ES-I3 (cell line): ENCODE results near the gene CASKIN2.

ENCODE experiments used
- H3K36me3 ChIP-seq: 2 replicates; pipeline ENCODE4 v1.6.1; 2013; ENCODE audit warnings: mild to moderate bottlenecking, low read length, control low read depth, moderate library complexity; ENCODE audit not compliant: insufficient read depth
- H3K4me1 ChIP-seq: 2 replicates; pipeline ENCODE4 v1.6.1; 2013; ENCODE audit warnings: mild to moderate bottlenecking, control low read depth, low read length; ENCODE audit not compliant: insufficient read depth
- H3K9ac ChIP-seq: 2 replicates; pipeline ENCODE4 v1.6.1; 2013; ENCODE audit warnings: low read depth, mild to moderate bottlenecking, low read length, moderate library complexity
- H3K9me3 ChIP-seq: 2 replicates; pipeline ENCODE4 v1.6.1; 2013; ENCODE audit warnings: mild to moderate bottlenecking, low read length, moderate library complexity; ENCODE audit not compliant: control insufficient read depth, insufficient read depth

The CASKIN2 gene

GRCh38 chr17:75500419-75501216 lies 14.7 kb downstream of the CASKIN2 start:
- H3K36me3 ChIP-seq, result peaks cover 13% of the 10 kb centered on the region

GRCh38 chr17:75499313-75500022 lies 15.9 kb downstream of the CASKIN2 start:
- Histone ChIP-seq H3K9me3 (no peaks in the 10 kb centered on the region), H3K9ac (no peak overlapping the region), H3K4me1 (no peaks in the 10 kb centered on the region; the same call in 1 of the 2 replicates), H3K36me3 (peaks cover 18% of the 10 kb centered on the region)

More at GRCh38 chr17:75500419-75501216, 14.7 kb downstream of the CASKIN2 start:
- no peaks in the 10 kb centered on the region; the same call in 1 of the 2 replicates for H3K4me1 ChIP-seq
- H3K9me3 ChIP-seq, result no peaks in the 10 kb centered on the region
- H3K9ac ChIP-seq, result no peak overlapping the region

- no peaks in the 10 kb centered on the region for H3K9me3 ChIP-seq
- peaks cover 18% of the 10 kb centered on the region for H3K36me3 ChIP-seq
- no peaks in the 10 kb centered on the region; the same call in 1 of the 2 replicates for H3K4me1 ChIP-seq
- no peak overlapping the region for H3K9ac ChIP-seq
Observed at GRCh38 chr17:75498726-75499213, 16.6 kb downstream of the CASKIN2 start.

- H3K36me3 ChIP-seq, result peaks cover 18% of the 10 kb centered on the region
- no peak overlapping the region for H3K9ac ChIP-seq
- H3K4me1 ChIP-seq, result no peaks in the 10 kb centered on the region; the same call in 1 of the 2 replicates
- H3K9me3 ChIP-seq, result no peaks in the 10 kb centered on the region
Observed at GRCh38 chr17:75498039-75498725, 17.2 kb downstream of the CASKIN2 start.

GRCh38 chr17:75496005-75496404 lies 19.3 kb downstream of the CASKIN2 start:
- H3K4me1 ChIP-seq, result no peaks in the 10 kb centered on the region; the same call in 1 of the 2 replicates
- no peak overlapping the region for H3K9ac ChIP-seq
- no peaks in the 10 kb centered on the region for H3K9me3 ChIP-seq
- peaks cover 14% of the 10 kb centered on the region; the same call in 1 of the 2 replicates for H3K36me3 ChIP-seq

- no peaks in the 10 kb centered on the region for H3K9me3 ChIP-seq
- H3K36me3 ChIP-seq, result peaks cover 14% of the 10 kb centered on the region; the same call in 1 of the 2 replicates
Observed at GRCh38 chr17:75494326-75494877, 20.9 kb downstream of the CASKIN2 start.

GRCh38 chr17:75493476-75494129 lies 21.7 kb downstream of the CASKIN2 start:
- H3K4me1 ChIP-seq, result no peaks in the 10 kb centered on the region
- no peak overlapping the region for H3K9ac ChIP-seq
- no peaks in the 10 kb centered on the region for H3K9me3 ChIP-seq
- peaks cover 12% of the 10 kb centered on the region; the same call in 1 of the 2 replicates for H3K36me3 ChIP-seq

More at GRCh38 chr17:75494326-75494877, 20.9 kb downstream of the CASKIN2 start:
- H3K9ac ChIP-seq, result no peak overlapping the region
- H3K4me1 ChIP-seq, result no peaks in the 10 kb centered on the region; the same call in 1 of the 2 replicates

DNA sequence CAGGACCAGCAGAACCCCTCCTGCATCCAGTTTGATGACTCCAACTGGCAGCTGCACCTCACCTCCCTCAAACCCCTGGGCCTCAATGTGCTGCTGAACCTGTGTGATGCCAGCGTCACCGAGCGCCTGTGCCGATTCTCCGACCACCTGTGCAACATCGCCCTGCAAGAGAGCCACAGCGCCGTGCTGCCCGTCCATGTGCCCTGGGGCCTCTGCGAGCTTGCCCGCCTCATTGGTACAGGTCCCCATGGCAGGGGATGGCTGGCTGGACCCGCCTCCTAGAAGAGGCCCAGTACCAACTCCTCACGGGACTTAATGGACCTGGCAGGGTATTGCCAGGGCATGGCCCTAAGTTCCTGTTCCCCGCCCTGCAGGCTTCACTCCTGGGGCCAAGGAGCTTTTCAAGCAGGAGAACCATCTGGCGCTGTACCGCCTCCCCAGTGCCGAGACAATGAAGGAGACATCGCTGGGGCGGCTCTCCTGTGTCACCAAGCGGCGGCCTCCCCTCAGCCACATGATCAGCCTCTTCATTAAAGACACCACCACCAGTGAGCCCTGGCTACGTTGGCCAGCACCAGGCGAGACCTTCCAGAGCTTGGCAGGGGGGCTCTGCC lies 22.7 kb downstream of the CASKIN2 start:
- Histone ChIP-seq H3K9me3 (no peaks in the 10 kb centered on the region), H3K9ac (no peak overlapping the region), H3K36me3 (peaks cover 8% of the 10 kb centered on the region; the same call in 1 of the 2 replicates), H3K4me1 (no peaks in the 10 kb centered on the region)

DNA sequence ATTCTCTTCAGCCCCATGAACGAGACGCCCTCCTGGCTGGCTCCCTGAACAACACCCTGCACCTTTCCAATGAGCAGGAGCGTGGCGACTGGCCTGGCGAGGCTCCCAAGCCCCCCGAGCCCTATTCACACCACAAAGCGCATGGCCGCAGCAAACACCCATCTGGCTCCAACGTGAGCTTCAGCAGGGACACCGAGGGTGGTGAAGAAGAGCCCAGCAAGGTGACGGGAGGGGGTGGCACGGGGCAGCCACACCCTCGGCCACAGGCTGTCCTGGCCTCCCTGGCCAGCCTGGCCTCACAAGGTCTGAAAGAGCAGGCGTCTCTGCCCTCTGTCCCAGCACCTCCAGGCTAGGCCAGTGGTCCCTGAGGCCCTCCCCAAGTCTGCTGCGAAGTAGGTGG lies 23.7 kb downstream of the CASKIN2 start:
- no peak overlapping the region for H3K9ac ChIP-seq
- peaks cover 6% of the 10 kb centered on the region; the same call in 1 of the 2 replicates for H3K36me3 ChIP-seq
- no peaks in the 10 kb centered on the region for H3K4me1 ChIP-seq
- no peaks in the 10 kb centered on the region for H3K9me3 ChIP-seq

GRCh38 chr17:75490953-75491649 lies 24.2 kb downstream of the CASKIN2 start:
- H3K9me3 ChIP-seq, result no peaks in the 10 kb centered on the region
- peaks cover 6% of the 10 kb centered on the region; the same call in 1 of the 2 replicates for H3K36me3 ChIP-seq
- H3K9ac ChIP-seq, result no peak overlapping the region
- no peaks in the 10 kb centered on the region for H3K4me1 ChIP-seq

GRCh38 chr17:75490173-75490743 lies 25.1 kb downstream of the CASKIN2 start:
- H3K36me3 ChIP-seq, result 0 out of 2 replicates have a peak, but pooled peaks cover 4% of the 10 kb centered on the region
- no peaks in the 10 kb centered on the region for H3K9me3 ChIP-seq
- H3K4me1 ChIP-seq, result no peaks in the 10 kb centered on the region
- H3K9ac ChIP-seq, result no peak overlapping the region

DNA sequence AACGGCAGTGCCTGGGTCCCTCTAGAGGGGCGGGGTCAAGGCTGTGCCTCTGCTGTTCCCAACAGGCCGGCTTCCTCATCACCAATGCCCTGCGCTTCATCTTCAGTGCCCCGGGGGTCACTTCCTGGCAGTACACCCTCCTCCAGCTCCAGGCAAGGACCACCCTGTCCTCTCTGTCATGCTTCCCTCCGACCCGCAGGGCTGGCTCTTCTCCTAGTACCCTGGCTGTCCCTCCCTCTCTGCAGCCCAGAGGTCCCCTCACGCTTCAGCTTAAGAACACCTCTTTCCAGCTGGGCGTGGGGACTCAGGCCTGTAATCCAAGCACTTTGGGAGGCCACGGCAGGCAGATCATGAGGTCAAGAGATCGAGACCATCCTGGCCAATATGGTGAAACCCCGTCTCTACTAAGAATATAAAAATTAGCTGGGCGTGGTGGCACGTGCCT lies 25.8 kb downstream of the CASKIN2 start:
- Histone ChIP-seq H3K9ac (no peak overlapping the region), H3K4me1 (no peaks in the 10 kb centered on the region), H3K9me3 (no peaks in the 10 kb centered on the region), H3K36me3 (0 out of 2 replicates have a peak, but pooled peaks cover under 1% of the 10 kb centered on the region)
